KMS-11 (cell line): ENCODE data around the gene HMX1.

Experiments used
- H2AFZ ChIP-seq: fragments of 200-600 bp; sonication (generic); 2 replicates; pipeline ENCODE4 v1.6.1; 2016; ENCODE audit warnings: antibody characterized with exemption, mixed run types, low read depth
- H3K27ac ChIP-seq: fragments of 200-600 bp; sonication (generic); 2 replicates; pipeline ENCODE4 v1.6.1; 2016; ENCODE audit warnings: mild to moderate bottlenecking, mixed run types
- H3K27me3 ChIP-seq: fragments of 200-600 bp; sonication (generic); 2 replicates; pipeline ENCODE4 v1.6.1; 2017; ENCODE audit warnings: mild to moderate bottlenecking, low read depth, mixed run types, moderate library complexity; ENCODE audit not compliant: insufficient read depth
- H3K36me3 ChIP-seq: fragments of 200-600 bp; sonication (generic); 2 replicates; pipeline ENCODE4 v1.6.1; 2017; ENCODE audit warnings: mild to moderate bottlenecking, mixed run types; ENCODE audit not compliant: insufficient read depth
- H3K4me1 ChIP-seq: fragments of 200-600 bp; sonication (generic); 2 replicates; pipeline ENCODE4 v1.6.1; 2016; ENCODE audit warnings: mild to moderate bottlenecking, low read depth, mixed run types; ENCODE audit not compliant: poor library complexity, severe bottlenecking
- H3K4me2 ChIP-seq: fragments of 200-600 bp; sonication (generic); 2 replicates; pipeline ENCODE4 v1.7.0; 2016; ENCODE audit warnings: mild to moderate bottlenecking, mixed run types
- H3K4me3 ChIP-seq: fragments of 200-600 bp; sonication (generic); IDR thresholded peaks from 2 replicates; pipeline ENCODE4 v1.6.1; 2017; ENCODE audit warnings: low read depth, low read length, mixed read lengths; ENCODE audit not compliant: insufficient read depth
- H3K79me2 ChIP-seq: fragments of 200-600 bp; sonication (generic); 2 replicates; pipeline ENCODE4 v1.6.1; 2016; ENCODE audit warnings: low read depth, mixed run types; ENCODE audit not compliant: insufficient read depth
- H3K9ac ChIP-seq: fragments of 200-600 bp; sonication (generic); 2 replicates; pipeline ENCODE4 v1.6.1; 2016; ENCODE audit warnings: mild to moderate bottlenecking, mixed run types
- H4K20me1 ChIP-seq: fragments of 200-600 bp; sonication (generic); 2 replicates; pipeline ENCODE4 v1.6.1; 2016; ENCODE audit warnings: mild to moderate bottlenecking, mixed run types; ENCODE audit not compliant: insufficient read depth
- TF ChIP-seq, protein P1 (sequence below): fragments of 200-600 bp; sonication (generic); conservative IDR thresholded peaks from 2 replicates; pipeline ENCODE4 v1.6.1; 2017; ENCODE audit warnings: low read depth, mild to moderate bottlenecking, antibody characterized with exemption, low read length, moderate library complexity, mixed read lengths

The HMX1 gene

DNA sequence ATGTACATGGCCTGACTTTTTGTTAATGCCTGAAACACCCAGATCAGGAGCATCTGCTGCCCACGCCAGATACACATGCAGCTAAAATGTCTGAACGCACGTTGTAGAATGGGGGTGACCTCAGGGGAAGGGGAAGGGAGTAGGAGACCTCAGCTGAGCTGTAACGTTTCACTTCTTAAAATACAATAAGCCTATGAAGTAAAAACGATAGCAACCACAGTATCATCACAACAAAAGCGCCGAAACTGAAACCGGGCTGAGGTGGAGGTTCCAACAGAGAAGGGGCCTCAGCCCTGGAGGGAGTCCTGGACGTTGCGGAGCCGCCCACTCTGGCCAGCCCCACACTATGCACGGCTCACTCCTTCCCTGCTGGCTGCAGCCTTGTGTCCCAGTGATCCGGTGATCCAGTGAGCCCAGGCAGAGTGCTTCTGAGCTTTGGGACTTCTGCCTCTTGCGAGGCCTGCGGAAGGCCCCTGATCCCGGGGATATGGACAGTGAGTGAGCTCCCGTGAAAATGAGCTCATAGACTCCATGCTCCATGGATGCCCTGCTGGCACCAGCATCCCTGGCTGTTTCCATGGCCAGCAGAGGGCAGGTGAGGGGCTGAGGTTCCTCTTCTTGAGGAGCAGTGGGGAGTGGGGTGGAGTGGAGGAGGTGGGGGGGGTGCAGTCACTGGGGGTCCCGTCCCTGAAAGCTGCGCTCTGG is 52.0 kb downstream of the HMX1 start:
- TF ChIP-seq, protein P1, sequence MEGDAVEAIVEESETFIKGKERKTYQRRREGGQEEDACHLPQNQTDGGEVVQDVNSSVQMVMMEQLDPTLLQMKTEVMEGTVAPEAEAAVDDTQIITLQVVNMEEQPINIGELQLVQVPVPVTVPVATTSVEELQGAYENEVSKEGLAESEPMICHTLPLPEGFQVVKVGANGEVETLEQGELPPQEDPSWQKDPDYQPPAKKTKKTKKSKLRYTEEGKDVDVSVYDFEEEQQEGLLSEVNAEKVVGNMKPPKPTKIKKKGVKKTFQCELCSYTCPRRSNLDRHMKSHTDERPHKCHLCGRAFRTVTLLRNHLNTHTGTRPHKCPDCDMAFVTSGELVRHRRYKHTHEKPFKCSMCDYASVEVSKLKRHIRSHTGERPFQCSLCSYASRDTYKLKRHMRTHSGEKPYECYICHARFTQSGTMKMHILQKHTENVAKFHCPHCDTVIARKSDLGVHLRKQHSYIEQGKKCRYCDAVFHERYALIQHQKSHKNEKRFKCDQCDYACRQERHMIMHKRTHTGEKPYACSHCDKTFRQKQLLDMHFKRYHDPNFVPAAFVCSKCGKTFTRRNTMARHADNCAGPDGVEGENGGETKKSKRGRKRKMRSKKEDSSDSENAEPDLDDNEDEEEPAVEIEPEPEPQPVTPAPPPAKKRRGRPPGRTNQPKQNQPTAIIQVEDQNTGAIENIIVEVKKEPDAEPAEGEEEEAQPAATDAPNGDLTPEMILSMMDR = no peak
- H4K20me1 ChIP-seq = no peaks in the 10 kb centered on the region
- H3K4me2 ChIP-seq = 0 out of 2 replicates have a peak overlapping the region, but pooled peaks have one; percentile 39
- no peak overlapping the region for H3K9ac ChIP-seq
- H3K4me3 ChIP-seq = no peak overlapping the region
- no peak overlapping the region for H2AFZ ChIP-seq
- no peaks in the 10 kb centered on the region for H3K4me1 ChIP-seq
- no peaks in the 10 kb centered on the region for H3K27me3 ChIP-seq
- no peak overlapping the region for H3K27ac ChIP-seq
- H3K79me2 ChIP-seq = no peaks in the 10 kb centered on the region
- no peaks in the 10 kb centered on the region for H3K36me3 ChIP-seq

DNA sequence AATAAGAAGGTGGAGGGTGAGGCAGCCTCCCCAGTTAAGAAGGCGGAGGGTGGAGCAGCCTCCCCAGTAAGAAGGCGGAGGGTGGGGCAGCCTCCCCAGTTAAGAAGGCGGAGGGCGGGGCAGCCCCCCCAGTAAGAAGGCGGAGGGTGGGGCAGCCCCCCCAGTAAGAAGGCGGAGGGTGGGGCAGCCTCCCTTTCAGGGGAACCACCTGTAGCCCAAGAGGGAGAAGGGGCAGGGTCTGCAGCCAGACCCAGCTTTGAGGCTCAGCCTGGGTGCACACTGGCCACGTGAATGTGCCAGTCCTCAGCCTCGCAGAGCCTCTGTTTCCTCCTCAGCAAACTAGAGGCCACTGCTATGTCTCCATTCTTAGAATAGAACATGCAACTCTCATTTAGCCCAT is 52.6 kb downstream of the HMX1 start:
- no peaks in the 10 kb centered on the region for H3K36me3 ChIP-seq
- no peak overlapping the region for H3K27ac ChIP-seq
- H2AFZ ChIP-seq = no peak overlapping the region
- no peaks in the 10 kb centered on the region for H3K4me1 ChIP-seq
- no peak overlapping the region for H3K4me3 ChIP-seq
- no peaks in the 10 kb centered on the region for H3K79me2 ChIP-seq
- H3K9ac ChIP-seq = no peak overlapping the region
- 0 out of 2 replicates have a peak overlapping the region, but pooled peaks have one; percentile 39 for H3K4me2 ChIP-seq
- no peaks in the 10 kb centered on the region for H3K27me3 ChIP-seq
- TF ChIP-seq, protein P1 = no peak
- H4K20me1 ChIP-seq = no peaks in the 10 kb centered on the region

DNA sequence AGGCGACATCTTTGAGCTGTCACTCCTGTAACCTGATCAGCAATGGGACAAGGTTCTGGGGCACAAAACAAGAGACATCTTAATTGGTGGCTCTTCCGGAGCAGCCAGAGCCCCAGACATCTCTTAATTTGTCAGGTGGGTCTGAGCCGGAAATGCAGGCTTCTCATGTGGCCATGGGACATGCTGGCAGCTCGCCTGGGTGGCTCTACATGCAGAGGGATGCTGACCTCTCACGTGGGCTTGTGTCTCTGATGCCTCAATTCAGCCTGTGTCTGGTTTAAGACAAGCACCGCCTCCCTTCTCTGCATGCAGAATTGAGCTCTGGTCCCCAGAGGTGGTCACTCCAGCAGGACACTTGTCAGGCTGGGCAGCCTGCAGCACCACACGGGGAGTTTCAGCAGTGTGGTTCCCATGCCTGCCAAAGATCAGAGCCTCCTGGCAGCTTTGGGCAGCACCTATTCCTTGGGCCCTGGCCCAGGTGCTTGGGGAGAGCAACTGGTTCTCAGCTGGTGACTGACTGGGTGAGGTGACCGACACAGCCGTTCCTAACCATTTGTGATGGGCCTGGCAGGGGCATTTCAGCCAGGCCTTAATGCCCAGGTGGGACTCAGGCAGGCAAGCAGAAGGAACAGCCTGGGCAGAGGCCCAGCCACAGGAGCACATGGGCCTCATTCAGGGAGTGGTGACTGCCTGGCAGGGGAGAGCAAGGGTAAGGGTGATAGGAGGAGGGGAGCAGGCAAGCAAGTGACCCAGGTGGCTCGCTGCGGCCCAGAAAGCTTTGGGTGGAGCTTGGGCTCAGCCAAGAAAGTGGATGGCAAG is 53.4 kb downstream of the HMX1 start:
- Histone ChIP-seq H3K4me1 (no peaks in the 10 kb centered on the region), H3K9ac (no peak overlapping the region), H4K20me1 (no peaks in the 10 kb centered on the region), H3K27me3 (no peaks in the 10 kb centered on the region), H3K27ac (no peak overlapping the region), H3K36me3 (no peaks in the 10 kb centered on the region), H2AFZ (no peak overlapping the region), H3K4me2 (no peak overlapping the region), H3K79me2 (no peaks in the 10 kb centered on the region), H3K4me3 (no peak overlapping the region)
- TF ChIP-seq, protein P1 = no peak

DNA sequence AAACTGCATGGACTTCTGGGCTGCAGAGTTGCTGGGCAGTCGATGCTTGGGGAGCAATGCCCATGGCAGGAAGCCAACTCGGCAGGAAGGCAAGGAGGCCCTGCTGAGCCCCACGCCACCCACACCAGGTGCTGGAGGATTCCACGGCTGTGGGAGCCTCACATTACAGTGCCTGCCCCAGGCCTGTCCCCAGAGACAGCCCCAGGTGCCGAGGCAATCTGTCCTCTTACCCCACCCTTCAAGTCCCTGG is 53.9 kb downstream of the HMX1 start:
- Histone ChIP-seq H3K4me2 (no peak overlapping the region), H3K79me2 (no peaks in the 10 kb centered on the region), H3K36me3 (no peaks in the 10 kb centered on the region), H3K4me3 (no peak overlapping the region), H3K4me1 (no peaks in the 10 kb centered on the region), H2AFZ (no peak overlapping the region), H4K20me1 (no peaks in the 10 kb centered on the region), H3K9ac (no peak overlapping the region), H3K27ac (no peak overlapping the region), H3K27me3 (no peaks in the 10 kb centered on the region)
- TF ChIP-seq, protein P1 = no peak
